Stomach (tissue), 9 donors: ENCODE results near the gene DLG2. TPM values are rescaled to one million over a fixed set of nuclear protein-coding genes. Genes with fewer than 3 reads are reported as not detected.

ENCODE experiments used
- DNase-seq, 2 donors: peaks; one replicate each; pipeline versions ENCODE4 v3.0.0 to v3.0.0-alpha.2; 2013 to 2019
- H3K27ac ChIP-seq, 5 donors: fragments of 200-600 bp in 4 of 5; sonication (generic) in 4 of 5; one replicate each; pipeline ENCODE4 v1.5.1; 2013 to 2019; ENCODE audit warnings: mild to moderate bottlenecking in 1 of 5, moderate library complexity in 1 of 5
- H3K27me3 ChIP-seq, 3 donors: fragments of 200-600 bp; sonication (generic); one replicate each; pipeline ENCODE4 v1.5.1; 2017 to 2019; ENCODE audit warnings: mixed run types in 1 of 3
- H3K36me3 ChIP-seq, 4 donors: fragments of 200-600 bp; sonication (generic); 1 replicate in 3 of 4; 2 replicates in 1 of 4; pipeline ENCODE4 v1.5.1; 2016 to 2019
- H3K4me1 ChIP-seq, 4 donors: fragments of 200-600 bp; sonication (generic); one replicate each; pipeline ENCODE4 v1.5.1; 2016 to 2019
- H3K4me3 ChIP-seq, 4 donors: fragments of 200-600 bp; sonication (generic) in 3 of 4; one replicate each; pipeline ENCODE4 v1.5.1; 2016 to 2019; ENCODE audit warnings: mild to moderate bottlenecking in 1 of 4
- H3K9me3 ChIP-seq, 4 donors: fragments of 200-600 bp; sonication (generic); one replicate each; pipeline ENCODE4 v1.5.1; 2016 to 2019
- CTCF ChIP-seq, 7 experiments: fragments of 450-650 bp in 4 of 7; fragments of 200-600 bp in 3 of 7; sonication (generic) in 3 of 7; IDR thresholded peaks; one replicate each; pipeline ENCODE4 v1.5.1; 2016 to 2019; ENCODE audit warnings: antibody characterized with exemption in 7 of 7, control low read depth in 2 of 7, mild to moderate bottlenecking in 1 of 7
- EP300 ChIP-seq: sonication (generic); formaldehyde crosslinking; IDR thresholded peaks from one replicate; pipeline ENCODE4 v1.6.1; 2017; ENCODE audit warnings: antibody characterized with exemption
- POLR2A ChIP-seq, 4 donors: fragments of 450-650 bp; IDR thresholded peaks; one replicate each; pipeline ENCODE4 v1.6.1; 2016; ENCODE audit warnings: antibody characterized with exemption in 4 of 4, control low read depth in 2 of 4, mild to moderate bottlenecking in 1 of 4, moderate library complexity in 1 of 4
- POLR2AphosphoS5 ChIP-seq, 3 donors: sonication (generic); formaldehyde crosslinking; IDR thresholded peaks; one replicate each; pipeline ENCODE4 v1.6.1; 2016; ENCODE audit warnings: antibody characterized with exemption in 3 of 3
- WGBS, 5 donors: extraction: QIAGEN DNeasy Blood & Tissue Kit in 3 of 5; methylation state at CpG; one replicate each; pipeline versions ENCODE4 v1.1.5 to v1.1.7; 2013 to 2018; 5-methylcytosine and 5-hydroxymethylcytosine counted together
- intact Hi-C: fragments of 100-400 bp; cut with DNase I; formaldehyde crosslinking; loops from one replicate; pipeline ENCODE4 v1.15.1; 2023; ENCODE audit warnings: low total_unique reads
- polyA plus RNA-seq, 3 donors: library from polyadenylated mRNA; stranded (reverse); fragments of 200-250 nt; gene quantifications; one replicate each; pipeline ENCODE4 v1.2.3, GENCODE V29; 2013
- total RNA-seq, 5 donors: library from RNA; depleted of rRNA; stranded (reverse); fragments of >200 nt; gene quantifications; one replicate each; pipeline versions ENCODE4 v1.1.0 to v1.2.3, GENCODE V29; 2014 to 2016
- donor health status: healthy with polysubstance abuse.
- donor health status: Bipolar disorder and iron deficiency.
- donor health status: healthy.

Gene DLG2
- total and polyA plus RNA-seq, 8 donors: 1.3 to 19.1 (median 3.5) TPM

GRCh38 chr11:84019571-84020194 is 1607.5 kb downstream of the DLG2 start:
- H3K36me3 ChIP-seq: no peaks in the 10 kb centered on the region
- 71 to 84% (median 79%) methylated on average over 5 of the region's 5 CpGs for WGBS, 5 donors
- H3K4me3 ChIP-seq: no peak overlapping the region
- H3K9me3 ChIP-seq: no peaks in the 10 kb centered on the region
- peaks cover 0 to 20% (median 0%) of the 10 kb centered on the region in 4 donors for H3K4me1 ChIP-seq
- peak overlapping the region in 3 of 5 donors; percentile 5 to 46 (median 24) for H3K27ac ChIP-seq
- H3K27me3 ChIP-seq: no peaks in the 10 kb centered on the region
- DNase-seq: no peak
- intact Hi-C loops: no loop called here
- TF ChIP-seq POLR2A (IDR thresholded peaks at IDR 0.05) (no peak), EP300 (no peak), CTCF (IDR thresholded peaks at IDR 0.05) (no peak), POLR2AphosphoS5 (IDR thresholded peaks at IDR 0.05) (no peak)

- DNase-seq: no peak
- Histone ChIP-seq H3K27ac (no peak overlapping the region), H3K4me3 (no peak overlapping the region), H3K4me1 (peaks cover 0 to 10% (median 3%) of the 10 kb centered on the region in 4 donors), H3K9me3 (no peaks in the 10 kb centered on the region), H3K27me3 (no peaks in the 10 kb centered on the region), H3K36me3 (no peaks in the 10 kb centered on the region)
- intact Hi-C loops: no loop called here
- 87 to 97% (median 91%) methylated on average over 3 of the region's 3 CpGs for WGBS, 5 donors
- TF ChIP-seq POLR2AphosphoS5 (IDR thresholded peaks at IDR 0.05) (no peak), EP300 (no peak), POLR2A (IDR thresholded peaks at IDR 0.05) (no peak), CTCF (IDR thresholded peaks at IDR 0.05) (no peak)
These were observed 1612.6 kb downstream of the DLG2 start for GRCh38 chr11:84014539-84014938.

GRCh38 chr11:84012171-84012826 is 1614.8 kb downstream of the DLG2 start:
- intact Hi-C loops: no loop called here
- no peak for DNase-seq
- no peaks in the 10 kb centered on the region for H3K9me3 ChIP-seq
- 59 to 80% (median 64%) methylated on average over 4 of the region's 4 CpGs for WGBS, 5 donors
- H3K36me3 ChIP-seq: no peaks in the 10 kb centered on the region
- no peak for TF ChIP-seq POLR2A (IDR thresholded peaks at IDR 0.05)
- TF ChIP-seq POLR2AphosphoS5 (IDR thresholded peaks at IDR 0.05): no peak
- no peak for TF ChIP-seq CTCF (IDR thresholded peaks at IDR 0.05)
- no peak for TF ChIP-seq EP300
- peak overlapping the region in 1 of 5 donors; percentile 37 for H3K27ac ChIP-seq
- no peak overlapping the region for H3K4me3 ChIP-seq
- H3K27me3 ChIP-seq: no peaks in the 10 kb centered on the region
- peaks cover 0 to 10% (median 3%) of the 10 kb centered on the region in 4 donors for H3K4me1 ChIP-seq

- no peaks in the 10 kb centered on the region for H3K27me3 ChIP-seq
- TF ChIP-seq POLR2A (IDR thresholded peaks at IDR 0.05): no peak
- no peak for TF ChIP-seq POLR2AphosphoS5 (IDR thresholded peaks at IDR 0.05)
- no peak for TF ChIP-seq CTCF (IDR thresholded peaks at IDR 0.05)
- no peak for TF ChIP-seq EP300
- intact Hi-C loops: no loop called here
- H3K36me3 ChIP-seq: no peaks in the 10 kb centered on the region
- H3K4me3 ChIP-seq: no peak overlapping the region
- peaks cover 13 to 51% (median 35%) of the 10 kb centered on the region in 4 donors for H3K9me3 ChIP-seq
- H3K4me1 ChIP-seq: no peaks in the 10 kb centered on the region
- no peak for DNase-seq
- no peak overlapping the region for H3K27ac ChIP-seq
These were observed 1624.0 kb downstream of the DLG2 start for GRCh38 chr11:84003181-84003580.
